ENCODE data around the gene SREBF1.
A peak's percentile ranks its signal among the peaks of the same experiment; 100 is the strongest.

SREBF1 gene

DNA sequence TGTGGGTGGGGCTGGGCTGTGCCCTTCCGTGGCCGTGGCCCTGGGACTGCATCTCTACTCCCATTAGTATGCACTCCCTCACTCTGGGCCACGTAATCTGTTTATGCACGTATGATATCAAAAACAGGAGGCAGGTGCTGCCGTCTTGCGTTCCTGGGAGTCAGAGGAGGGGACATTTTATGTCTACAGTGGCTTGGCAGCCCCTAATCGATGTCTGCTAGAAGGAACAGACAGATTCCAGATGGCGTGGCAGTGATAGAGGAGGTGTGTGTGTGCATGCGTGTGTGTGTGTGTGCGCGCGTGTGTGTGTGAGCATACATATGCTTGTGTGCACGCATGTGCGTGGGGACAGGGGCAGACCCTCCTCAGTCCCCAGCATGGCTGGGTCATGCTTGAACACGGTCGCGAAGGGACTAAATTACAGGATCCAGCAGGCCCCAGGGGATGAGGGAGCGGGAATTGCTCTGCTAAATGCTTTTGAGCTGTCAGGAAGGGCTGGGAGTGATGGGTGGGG lies 44.7 kb downstream of the SREBF1 start:
- Mint-ChIP-seq H3K4me3 (peak overlapping the region; percentile 57), H3K9me3 (no peaks in the 10 kb centered on the region), H3K27me3 (no peaks in the 10 kb centered on the region), H3K27ac (peak overlapping the region; percentile 32), H3K4me1 (peaks cover 27% of the 10 kb centered on the region), H3K36me3 (no peaks in the 10 kb centered on the region)

DNA sequence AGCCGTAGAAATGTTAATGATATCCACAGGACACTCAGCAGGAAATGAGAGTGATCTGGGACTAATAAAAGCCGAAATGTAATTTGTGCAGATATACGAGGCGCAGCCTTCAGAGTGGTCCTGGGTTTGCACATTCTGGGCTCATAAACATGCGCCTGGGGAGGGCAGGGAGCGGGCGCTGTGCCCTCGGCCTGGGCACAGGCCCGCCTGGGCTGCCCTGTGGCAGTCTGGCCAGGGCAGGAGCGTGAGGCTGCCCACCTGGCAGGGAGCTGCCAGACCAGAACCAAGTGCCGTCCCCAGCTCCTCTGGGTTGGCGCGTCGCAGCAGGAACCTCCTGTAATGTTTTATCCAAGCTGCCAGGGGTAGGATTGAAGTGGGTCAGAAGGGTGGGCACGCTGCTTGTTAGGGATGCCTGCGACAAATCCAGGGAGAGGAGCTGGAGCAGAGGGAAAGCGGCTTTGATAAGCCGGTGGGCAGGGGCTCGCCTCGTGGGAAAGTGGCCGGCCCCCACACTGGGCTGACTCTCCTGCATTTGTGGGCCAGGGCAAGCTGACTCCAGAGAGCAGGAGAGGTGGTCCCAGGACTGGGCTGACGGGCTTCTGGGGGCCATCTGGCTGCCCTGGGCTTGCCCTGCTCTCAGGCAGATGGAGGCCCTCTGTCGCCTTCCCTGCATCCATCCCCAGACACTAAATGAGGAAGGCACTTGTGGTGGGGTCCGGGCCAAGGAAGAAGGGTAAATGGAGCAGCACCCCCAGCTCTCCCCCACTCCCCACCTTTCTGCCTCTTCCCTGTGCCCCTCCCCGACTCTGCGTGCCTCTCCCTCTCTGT lies 45.9 kb downstream of the SREBF1 start:
- Mint-ChIP-seq H3K9me3 (no peaks in the 10 kb centered on the region), H3K4me1 (peaks cover 30% of the 10 kb centered on the region), H3K36me3 (no peaks in the 10 kb centered on the region), H3K27ac (no peak overlapping the region), H3K27me3 (no peaks in the 10 kb centered on the region), H3K4me3 (no peak overlapping the region)

DNA sequence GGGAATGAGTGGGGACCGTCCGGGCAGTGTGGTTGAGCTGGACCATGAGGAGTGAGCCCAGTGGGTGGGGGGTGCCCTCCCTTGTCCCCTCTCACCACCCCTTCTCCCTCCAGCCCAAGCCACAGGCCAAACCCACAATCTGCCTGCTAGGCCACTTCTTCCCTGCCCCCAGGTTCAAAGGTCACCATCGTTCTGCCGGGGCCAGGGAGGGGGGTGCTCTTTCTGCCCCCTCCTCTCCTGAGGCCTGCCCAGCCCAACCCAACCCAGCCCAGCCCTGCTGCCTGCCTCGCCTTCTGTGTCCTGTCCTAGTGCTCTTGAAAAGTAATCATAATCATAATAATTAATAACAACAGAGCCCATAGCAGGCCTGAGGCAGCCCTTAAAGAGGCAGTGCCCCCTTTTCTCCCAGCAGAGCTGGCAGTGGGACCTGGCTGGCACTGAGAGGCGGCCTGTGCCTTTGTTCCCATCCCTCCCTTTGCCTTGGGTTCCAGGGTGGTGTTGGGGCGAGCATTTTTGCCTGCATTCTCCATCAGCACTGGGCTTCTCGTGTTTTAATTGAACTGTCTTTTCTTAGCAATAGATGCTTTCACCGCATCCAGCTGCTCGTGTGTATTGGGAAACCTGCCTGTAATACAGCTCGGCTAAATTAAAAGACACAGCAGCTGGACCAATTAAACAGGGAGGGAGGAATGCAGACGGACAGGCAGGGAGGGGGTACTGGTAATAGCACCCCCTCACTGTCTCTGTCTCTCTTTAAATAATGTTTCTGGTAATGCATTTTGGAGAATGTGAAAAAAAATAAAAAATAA lies 46.8 kb downstream of the SREBF1 start:
- Mint-ChIP-seq H3K4me3 (no peak overlapping the region), H3K4me1 (peaks cover 38% of the 10 kb centered on the region), H3K27me3 (no peaks in the 10 kb centered on the region), H3K27ac (no peak overlapping the region), H3K36me3 (no peaks in the 10 kb centered on the region), H3K9me3 (no peaks in the 10 kb centered on the region)

DNA sequence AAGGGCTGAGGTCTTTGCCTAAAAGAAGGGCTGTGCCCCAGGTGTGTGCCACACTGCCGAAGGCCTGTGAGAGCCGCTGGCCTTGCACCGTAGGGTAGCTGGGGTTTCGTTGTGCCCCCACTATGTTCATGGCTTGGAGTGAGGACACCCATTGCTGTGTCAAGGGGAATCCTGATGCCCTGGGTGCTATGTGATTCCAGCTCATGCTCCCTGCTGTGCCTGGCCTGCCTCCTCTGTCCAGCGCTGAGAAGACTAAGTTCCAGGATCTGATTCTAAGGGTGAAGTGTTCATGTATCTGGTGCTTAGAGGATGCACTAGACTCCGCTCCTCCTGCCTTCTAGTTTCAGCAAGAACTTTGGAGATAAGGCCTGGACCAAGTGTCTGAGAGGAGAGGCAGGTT lies 47.4 kb downstream of the SREBF1 start:
- no peaks in the 10 kb centered on the region for H3K36me3 Mint-ChIP-seq
- H3K27ac Mint-ChIP-seq = no peak overlapping the region
- H3K9me3 Mint-ChIP-seq = no peaks in the 10 kb centered on the region
- H3K27me3 Mint-ChIP-seq = no peaks in the 10 kb centered on the region
- H3K4me3 Mint-ChIP-seq = no peak overlapping the region
- peaks cover 45% of the 10 kb centered on the region for H3K4me1 Mint-ChIP-seq

GRCh38 chr17:17788967-17789366 lies 47.8 kb downstream of the SREBF1 start:
- Mint-ChIP-seq H3K4me1 (peaks cover 47% of the 10 kb centered on the region), H3K9me3 (no peaks in the 10 kb centered on the region), H3K27ac (no peak overlapping the region), H3K27me3 (no peaks in the 10 kb centered on the region), H3K4me3 (no peak overlapping the region), H3K36me3 (no peaks in the 10 kb centered on the region)

- no peak overlapping the region for H3K4me3 Mint-ChIP-seq
- no peaks in the 10 kb centered on the region for H3K27me3 Mint-ChIP-seq
- no peaks in the 10 kb centered on the region for H3K36me3 Mint-ChIP-seq
- no peaks in the 10 kb centered on the region for H3K9me3 Mint-ChIP-seq
- peaks cover 36% of the 10 kb centered on the region for H3K4me1 Mint-ChIP-seq
- no peak overlapping the region for H3K27ac Mint-ChIP-seq
Observed at GRCh38 chr17:17787568-17787967, 49.2 kb downstream of the SREBF1 start.

DNA sequence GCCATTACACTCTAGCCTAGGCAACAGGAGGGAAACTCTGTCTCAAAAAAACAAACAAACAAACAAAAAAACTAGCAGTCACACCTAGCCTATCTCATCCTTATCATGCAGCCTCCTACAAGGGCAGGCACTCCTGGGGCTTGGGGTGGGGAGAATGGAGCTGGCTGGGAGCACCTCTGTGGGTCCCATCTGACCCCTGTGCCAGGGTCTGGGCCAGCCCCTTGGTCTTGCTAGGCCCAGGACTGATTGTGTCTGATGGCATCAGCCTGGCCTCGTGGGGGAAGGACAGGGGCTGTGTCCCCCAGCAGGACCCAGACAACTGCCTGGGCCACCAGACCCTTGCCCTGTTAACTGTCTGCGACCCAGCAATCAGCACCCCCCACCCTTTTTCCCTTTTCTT lies 49.8 kb downstream of the SREBF1 start:
- no peak overlapping the region for H3K27ac Mint-ChIP-seq
- peaks cover 30% of the 10 kb centered on the region for H3K4me1 Mint-ChIP-seq
- H3K27me3 Mint-ChIP-seq = no peaks in the 10 kb centered on the region
- H3K4me3 Mint-ChIP-seq = no peak overlapping the region
- H3K9me3 Mint-ChIP-seq = no peaks in the 10 kb centered on the region
- no peaks in the 10 kb centered on the region for H3K36me3 Mint-ChIP-seq

- no peaks in the 10 kb centered on the region for H3K36me3 Mint-ChIP-seq
- H3K27me3 Mint-ChIP-seq = no peaks in the 10 kb centered on the region
- H3K4me1 Mint-ChIP-seq = peaks cover 25% of the 10 kb centered on the region
- H3K27ac Mint-ChIP-seq = no peak overlapping the region
- peak overlapping the region; percentile 23 for H3K4me3 Mint-ChIP-seq
- no peaks in the 10 kb centered on the region for H3K9me3 Mint-ChIP-seq
Observed at GRCh38 chr17:17785407-17785806, 51.4 kb downstream of the SREBF1 start.

DNA sequence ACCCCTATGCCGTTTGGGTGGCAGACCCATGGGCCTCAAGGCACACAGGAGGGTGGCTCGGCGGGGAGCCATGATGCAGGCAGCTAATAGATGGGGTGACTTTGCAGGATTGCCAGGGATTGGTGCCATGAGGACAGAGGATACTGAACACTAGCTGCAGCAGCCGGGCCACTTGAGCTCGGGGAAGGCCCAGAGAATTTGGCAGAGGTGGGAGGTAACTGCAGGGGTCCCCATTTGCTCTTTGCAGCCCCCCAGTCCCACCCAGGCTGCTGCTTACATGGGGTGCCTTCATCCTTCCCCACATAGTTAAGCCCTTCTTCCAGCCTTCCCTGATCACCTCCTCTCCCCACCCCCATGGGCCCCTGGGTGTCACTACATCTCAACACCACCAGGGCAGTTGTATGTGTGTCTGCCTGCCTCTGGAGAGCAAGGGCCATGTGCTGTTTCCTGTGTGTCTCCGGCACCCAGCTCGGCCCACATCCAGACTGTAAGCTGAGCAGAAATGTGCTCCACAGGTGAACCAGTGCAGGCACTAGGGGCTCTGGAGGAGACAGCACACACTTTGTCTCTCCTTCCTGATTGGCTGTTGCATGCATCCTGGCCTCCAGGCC lies 52.0 kb downstream of the SREBF1 start:
- Mint-ChIP-seq H3K4me3 (peak overlapping the region; percentile 23), H3K36me3 (no peaks in the 10 kb centered on the region), H3K4me1 (peaks cover 25% of the 10 kb centered on the region), H3K27ac (no peak overlapping the region), H3K27me3 (no peaks in the 10 kb centered on the region), H3K9me3 (no peaks in the 10 kb centered on the region)

- Mint-ChIP-seq H3K9me3 (no peaks in the 10 kb centered on the region), H3K4me1 (peaks cover 25% of the 10 kb centered on the region), H3K27ac (peak overlapping the region; percentile 88), H3K27me3 (no peaks in the 10 kb centered on the region), H3K4me3 (peak overlapping the region; percentile 87), H3K36me3 (no peaks in the 10 kb centered on the region)
Observed at GRCh38 chr17:17783825-17784656, 52.7 kb downstream of the SREBF1 start.

DNA sequence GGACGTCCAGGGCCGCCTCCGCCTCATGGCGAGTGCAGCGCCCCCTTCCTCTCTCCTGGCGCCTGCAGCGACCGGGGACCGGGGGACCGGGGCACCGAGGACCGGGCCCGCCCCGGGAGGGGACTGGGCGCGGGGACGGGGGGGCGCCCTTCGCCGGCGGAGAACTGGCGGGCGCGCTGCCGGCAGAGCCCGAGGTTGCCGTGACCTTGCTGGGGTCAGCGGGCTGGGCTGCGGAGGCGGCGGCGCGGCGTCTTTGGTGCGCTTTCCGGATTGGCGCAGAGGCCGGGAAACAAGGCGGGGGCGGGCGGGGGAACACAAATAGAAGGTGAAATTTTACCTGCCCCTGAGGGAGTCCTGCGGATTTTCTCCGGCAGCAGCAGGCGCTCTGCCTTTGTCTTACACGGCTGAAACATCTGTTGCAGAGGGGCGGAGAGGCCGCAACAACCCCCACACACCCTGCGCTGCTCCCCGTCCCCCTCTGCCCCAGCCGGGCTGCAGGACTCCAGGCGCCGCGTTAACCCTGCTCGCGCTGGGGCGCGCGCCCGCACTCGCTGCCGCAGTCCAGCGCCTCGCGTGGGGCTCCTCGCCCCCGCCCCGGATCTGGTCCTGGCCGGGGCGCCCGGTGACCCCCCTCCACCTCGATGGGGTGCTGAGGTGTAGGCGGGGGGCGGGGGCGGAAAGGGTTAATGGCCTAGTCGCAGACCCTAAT lies 53.5 kb downstream of the SREBF1 start:
- no peak overlapping the region for H3K27ac Mint-ChIP-seq
- peak overlapping the region; percentile 87 for H3K4me3 Mint-ChIP-seq
- H3K4me1 Mint-ChIP-seq = peaks cover 25% of the 10 kb centered on the region
- no peaks in the 10 kb centered on the region for H3K27me3 Mint-ChIP-seq
- H3K36me3 Mint-ChIP-seq = no peaks in the 10 kb centered on the region
- H3K9me3 Mint-ChIP-seq = no peaks in the 10 kb centered on the region

DNA sequence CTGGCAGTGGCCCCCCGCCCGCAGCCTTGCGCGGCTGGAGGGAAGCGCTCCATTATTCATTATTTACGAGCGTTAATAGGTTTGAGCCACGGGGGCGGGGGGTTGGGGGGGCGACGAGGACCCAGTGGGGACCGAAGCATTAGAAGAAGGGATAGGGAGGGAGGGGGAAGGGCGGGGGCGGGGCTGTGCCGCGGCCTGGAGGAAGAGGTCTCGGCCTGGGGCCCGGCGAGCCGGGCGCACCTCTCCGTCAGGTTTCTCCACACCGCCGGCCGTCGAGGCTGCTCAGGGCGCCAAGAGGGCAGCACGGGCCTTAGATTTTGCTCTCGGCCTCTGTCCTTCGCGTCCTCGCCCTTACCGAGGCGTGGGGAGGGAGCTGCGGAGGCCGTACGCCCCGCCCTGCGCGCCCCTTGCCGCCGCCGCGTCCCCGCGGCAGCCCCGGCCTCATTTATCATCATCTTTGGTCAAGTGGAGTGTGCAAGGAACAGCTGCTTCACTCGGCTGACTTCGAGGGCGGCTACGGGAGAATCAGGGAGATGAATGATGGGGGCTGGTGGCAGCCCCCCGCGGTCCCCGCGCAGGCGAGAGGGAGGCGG lies 54.2 kb downstream of the SREBF1 start:
- H3K4me3 Mint-ChIP-seq = peak overlapping the region; percentile 82
- no peaks in the 10 kb centered on the region for H3K9me3 Mint-ChIP-seq
- peaks cover 25% of the 10 kb centered on the region for H3K4me1 Mint-ChIP-seq
- H3K27me3 Mint-ChIP-seq = no peaks in the 10 kb centered on the region
- no peaks in the 10 kb centered on the region for H3K36me3 Mint-ChIP-seq
- H3K27ac Mint-ChIP-seq = no peak overlapping the region

GRCh38 chr17:17781591-17782496 lies 54.9 kb downstream of the SREBF1 start:
- Mint-ChIP-seq H3K9me3 (no peaks in the 10 kb centered on the region), H3K36me3 (no peaks in the 10 kb centered on the region), H3K4me3 (peak overlapping the region; percentile 66), H3K27ac (no peak overlapping the region), H3K4me1 (peaks cover 25% of the 10 kb centered on the region), H3K27me3 (no peaks in the 10 kb centered on the region)
